ENCODE results near the gene TSPAN2. TPM values are rescaled to one million over a fixed set of nuclear protein-coding genes. Genes with fewer than 3 reads are reported as not detected.

The TSPAN2 gene
- total RNA-seq, 1 donor from 2014 or later: 4.3 TPM

- Histone ChIP-seq H3K9me3 (no peaks in the 10 kb centered on the region), H3K36me3 (no peaks in the 10 kb centered on the region), H3K4me3 (no peak overlapping the region), H3K27me3 (ENCODE audit: low read depth) (no peaks in the 10 kb centered on the region), H3K4me1 (peaks cover 33% of the 10 kb centered on the region), H3K27ac (no peak overlapping the region)
- no peak for ATAC-seq
- intact Hi-C loops (cut with DNase I): no loop called here
- TF ChIP-seq CTCF (IDR thresholded peaks at IDR 0.05): no peak
- DNase-seq: no peak
Observed at GRCh38 chr1:115090956-115091355, 1.7 kb upstream of the TSPAN2 start.

DNA sequence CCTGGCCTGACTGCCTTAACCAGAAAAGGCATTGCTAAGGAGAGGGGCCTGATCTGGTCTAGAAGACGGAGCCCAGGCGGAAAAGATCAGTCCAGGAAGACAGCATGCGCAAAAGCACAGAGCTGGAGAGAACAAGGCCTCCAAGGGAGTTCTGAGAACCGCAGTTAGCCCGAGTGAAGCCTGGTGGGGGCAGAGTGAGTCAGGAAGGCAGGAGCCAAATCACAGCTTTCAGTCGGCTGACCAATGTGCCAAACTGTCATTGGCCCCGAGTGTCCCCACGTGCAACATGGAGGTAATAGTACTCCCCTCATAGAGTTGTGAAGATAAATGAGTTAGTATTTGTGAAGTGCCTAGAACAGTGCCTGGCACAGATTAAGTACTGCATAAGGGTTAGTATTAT lies 1.2 kb upstream of the TSPAN2 start:
- no peaks in the 10 kb centered on the region for H3K27me3 ChIP-seq (ENCODE audit: low read depth)
- no peak overlapping the region for H3K4me3 ChIP-seq
- DNase-seq: no peak
- H3K4me1 ChIP-seq: peaks cover 37% of the 10 kb centered on the region
- no peak for TF ChIP-seq CTCF (IDR thresholded peaks at IDR 0.05)
- H3K36me3 ChIP-seq: no peaks in the 10 kb centered on the region
- no peaks in the 10 kb centered on the region for H3K9me3 ChIP-seq
- intact Hi-C loops (cut with DNase I): no loop called here
- H3K27ac ChIP-seq: no peak overlapping the region
- ATAC-seq: no peak

- no peaks in the 10 kb centered on the region for H3K9me3 ChIP-seq
- no peak overlapping the region for H3K27ac ChIP-seq
- no peaks in the 10 kb centered on the region for H3K36me3 ChIP-seq
- TF ChIP-seq CTCF (IDR thresholded peaks at IDR 0.05): no peak
- intact Hi-C loops (cut with DNase I): no loop called here
- H3K4me1 ChIP-seq: peaks cover 41% of the 10 kb centered on the region
- DNase-seq (no peak), ATAC-seq (no peak)
- peak overlapping the region; percentile 76 for H3K4me3 ChIP-seq
- no peaks in the 10 kb centered on the region for H3K27me3 ChIP-seq (ENCODE audit: low read depth)
Observed at GRCh38 chr1:115090186-115090490, 835 bp upstream of the TSPAN2 start.

DNA sequence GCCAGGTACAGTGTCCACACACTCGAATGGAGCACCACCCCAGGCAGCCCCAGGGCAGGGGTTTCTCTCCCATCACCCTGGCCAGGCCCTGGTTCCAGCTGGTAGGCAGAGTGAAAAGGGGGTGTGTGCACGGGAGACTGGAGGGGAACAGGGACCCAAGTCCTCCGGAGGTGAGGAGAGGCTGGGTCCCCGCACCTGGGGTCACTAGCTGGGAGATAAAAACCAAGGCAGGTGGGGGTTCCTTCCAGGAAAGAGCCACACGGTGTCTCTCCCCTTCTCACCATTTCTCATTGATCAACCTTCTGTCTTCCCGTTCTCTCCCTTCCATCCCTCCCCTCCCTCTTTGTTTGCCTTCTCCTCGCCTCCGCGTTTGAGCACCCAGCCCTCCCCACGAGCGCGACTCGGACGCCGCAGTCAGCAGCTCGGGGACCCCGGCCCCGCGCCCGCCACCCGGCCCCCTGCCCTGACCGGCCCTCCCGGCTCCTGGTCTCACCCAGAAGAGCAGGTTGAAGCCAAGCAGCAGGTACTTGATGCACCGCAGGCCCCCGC lies 358 bp downstream of the TSPAN2 start:
- intact Hi-C loops (cut with DNase I): no loop called here
- Histone ChIP-seq H3K36me3 (no peaks in the 10 kb centered on the region), H3K27me3 (ENCODE audit: low read depth) (no peaks in the 10 kb centered on the region), H3K4me3 (peak overlapping the region; percentile 76), H3K4me1 (peaks cover 51% of the 10 kb centered on the region), H3K27ac (peak overlapping the region; percentile 67), H3K9me3 (no peaks in the 10 kb centered on the region)
- DNase-seq (no peak), ATAC-seq (peak; percentile 6 to 10)
- no peak for TF ChIP-seq CTCF (IDR thresholded peaks at IDR 0.05)

GRCh38 chr1:115088115-115088778 lies 1.1 kb downstream of the TSPAN2 start:
- intact Hi-C loops (cut with DNase I): no loop called here
- no peak overlapping the region for H3K27ac ChIP-seq
- peaks cover 51% of the 10 kb centered on the region for H3K4me1 ChIP-seq
- no peak overlapping the region for H3K4me3 ChIP-seq
- TF ChIP-seq CTCF (IDR thresholded peaks at IDR 0.05): no peak
- H3K9me3 ChIP-seq: no peaks in the 10 kb centered on the region
- H3K27me3 ChIP-seq (ENCODE audit: low read depth): no peaks in the 10 kb centered on the region
- DNase-seq (no peak), ATAC-seq (no peak)
- no peaks in the 10 kb centered on the region for H3K36me3 ChIP-seq

Data from lower lobe of right lung (tissue), 2 donors.